Measurements from ENCODE around the gene TRIM24. TPM values are rescaled to one million over a fixed set of nuclear protein-coding genes. Genes with fewer than 3 reads are reported as not detected.

Gene TRIM24
- total RNA-seq, 1 experiment from 2014 or later, result 28.4 TPM

- in situ Hi-C loops (cut with HindIII; ENCODE audit: low pct_unique_long_range_greater_than_20kb, low sequenced_read_pairs) (no loop called here), intact Hi-C loops (cut with micrococcal nuclease; ENCODE audit: unreplicated experiment) (no loop called here)
- CTCF ChIA-PET, result no interaction called here
- no peaks in the 10 kb centered on the region for H3K36me3 ChIP-seq (ENCODE audit: control insufficient read depth, insufficient read depth, low read length)
- ATAC-seq, result no peak
- peaks cover 8% of the 10 kb centered on the region; the same call in 1 of the 2 replicates for H3K27me3 ChIP-seq (ENCODE audit: control insufficient read depth, insufficient read depth, low read length)
- H3K4me1 ChIP-seq (ENCODE audit: control insufficient read depth, insufficient read depth, low read length), result no peaks in the 10 kb centered on the region
- TF ChIP-seq CTCF (IDR thresholded peaks at IDR 0.05) (no peak), REST (IDR thresholded peaks at IDR 0.05; ENCODE audit: insufficient read depth in 1 of 2, low read depth in 2 of 2, low read length in 1 of 2) (no peak), POLR2AphosphoS5 (IDR thresholded peaks at IDR 0.05; ENCODE audit: low read depth, low read length) (no peak), TCF7L2 (IDR thresholded peaks at IDR 0.05; ENCODE audit: low read depth, low read length) (no peak), SIN3A (IDR thresholded peaks at IDR 0.05; ENCODE audit: borderline replicate concordance, insufficient read depth, low read depth, low read length) (no peak)
- H3K9me3 ChIP-seq (ENCODE audit: control insufficient read depth, insufficient read depth, low read depth, low read length), result no peaks in the 10 kb centered on the region
- no peak overlapping the region for H3K4me3 ChIP-seq (ENCODE audit: low read depth in 2 of 2, low read length in 2 of 2)
- H3K27ac ChIP-seq (ENCODE audit: low read length), result no peak overlapping the region
- POLR2A ChIA-PET, result no interaction called here
- BruUV-seq (replicated peaks), result no TSS peak
- DNase-seq (ENCODE audit: low read depth, low spot score), result no peak
These were observed 166.8 kb downstream of the TRIM24 start for GRCh38 chr7:138626846-138627245.

- DNase-seq (ENCODE audit: low read depth, low spot score) (no peak), ATAC-seq (no peak)
- BruUV-seq (replicated peaks), result no TSS peak
- intact Hi-C loops (cut with micrococcal nuclease; ENCODE audit: unreplicated experiment) (no loop called here), in situ Hi-C loops (cut with HindIII; ENCODE audit: low pct_unique_long_range_greater_than_20kb, low sequenced_read_pairs) (no loop called here)
- H3K36me3 ChIP-seq (ENCODE audit: control insufficient read depth, insufficient read depth, low read length), result no peaks in the 10 kb centered on the region
- ChIA-PET POLR2A (no interaction called here), CTCF (no interaction called here)
- no peak overlapping the region for H3K4me3 ChIP-seq (ENCODE audit: low read depth in 2 of 2, low read length in 2 of 2)
- no peak for TF ChIP-seq POLR2AphosphoS5 (IDR thresholded peaks at IDR 0.05; ENCODE audit: low read depth, low read length)
- no peak for TF ChIP-seq CTCF (IDR thresholded peaks at IDR 0.05)
- TF ChIP-seq SIN3A (IDR thresholded peaks at IDR 0.05; ENCODE audit: borderline replicate concordance, insufficient read depth, low read depth, low read length), result no peak
- no peak for TF ChIP-seq TCF7L2 (IDR thresholded peaks at IDR 0.05; ENCODE audit: low read depth, low read length)
- TF ChIP-seq REST (IDR thresholded peaks at IDR 0.05; ENCODE audit: insufficient read depth in 1 of 2, low read depth in 2 of 2, low read length in 1 of 2), result no peak
- H3K9me3 ChIP-seq (ENCODE audit: control insufficient read depth, insufficient read depth, low read depth, low read length), result no peaks in the 10 kb centered on the region
- no peak overlapping the region for H3K27ac ChIP-seq (ENCODE audit: low read length)
- H3K4me1 ChIP-seq (ENCODE audit: control insufficient read depth, insufficient read depth, low read length), result no peaks in the 10 kb centered on the region
- peaks cover 8% of the 10 kb centered on the region; the same call in 1 of the 2 replicates for H3K27me3 ChIP-seq (ENCODE audit: control insufficient read depth, insufficient read depth, low read length)
These were observed 167.3 kb downstream of the TRIM24 start for GRCh38 chr7:138627361-138627760.

Measured in Panc1 (cell line).